Measurements from ENCODE around the gene PNMA8B.

GRCh38 chr19:46456930-46457329 is 38.7 kb downstream of the PNMA8B start:
- TF ChIP-seq POLR2AphosphoS5 (IDR thresholded peaks at IDR 0.05) (no peak), CTCF (IDR thresholded peaks at IDR 0.05) (no peak)

Data from esophagus muscularis mucosa (tissue), 3 donors.